ENCODE data around the gene BLM. TPM values are rescaled to one million over a fixed set of nuclear protein-coding genes. Genes with fewer than 3 reads are reported as not detected.

BLM gene
- 5.7 and 7.5 TPM in 2 replicates for total RNA-seq

GRCh38 chr15:90716976-90717821 is at the start of gene BLM:
Gene BLM, plus strand, starts transcription at chr15:90717346. Its CDS starts 30,047 bp downstream, at chr15:90747393.

Other genes starting within 250 kb of the BLM start
- gene CRTC3, start 187.4 kb upstream of the BLM start, total RNA-seq: 9.8 and 10.8 TPM in 2 replicates
- gene FURIN, start 151.2 kb downstream of the BLM start, total RNA-seq: 75.8 and 82.8 TPM in 2 replicates
- gene FES, start 167.2 kb downstream of the BLM start, total RNA-seq: 42.9 and 46.1 TPM in 2 replicates
- 15.3 and 17.4 TPM in 2 replicates for gene MAN2A2, start 186.0 kb downstream of the BLM start, total RNA-seq
- gene HDDC3, start 215.2 kb downstream of the BLM start, total RNA-seq: 9.2 and 20.7 TPM in 2 replicates
- gene UNC45A, start 217.9 kb downstream of the BLM start, total RNA-seq: 54.1 and 55.4 TPM in 2 replicates
- 22.0 and 22.8 TPM in 2 replicates for gene RCCD1, start 237.5 kb downstream of the BLM start, total RNA-seq

Measured in myometrial cell (primary cell).